22Rv1 (cell line): ENCODE data around the gene FOXP4.

Experiments used
- CTCF ChIP-seq: fragments of 450-650 bp; IDR thresholded peaks from 2 replicates; pipeline ENCODE4 v1.5.1; 2017; ENCODE audit warnings: mild to moderate bottlenecking
- ZFX ChIP-seq: fragments of 450-650 bp; IDR thresholded peaks from 2 replicates; pipeline ENCODE4 v1.6.1; 2017; ENCODE audit warnings: antibody characterized with exemption, borderline replicate concordance

DNA sequence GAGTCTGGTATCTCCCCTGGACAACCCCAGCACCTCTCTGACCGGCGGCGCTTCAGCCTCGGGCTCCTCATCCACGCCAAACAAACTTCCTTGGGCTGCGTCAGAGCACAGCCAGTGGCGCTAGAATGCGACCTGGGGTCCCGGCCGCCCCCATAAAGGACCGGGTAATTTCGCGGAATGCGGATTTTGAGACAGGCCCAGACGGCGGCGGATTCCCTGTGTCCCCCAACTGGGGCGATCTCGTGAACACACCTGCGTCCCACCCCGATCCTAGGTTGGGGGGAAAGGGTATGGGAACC is 1.6 kb downstream of the FOXP4 start:
- TF ChIP-seq CTCF (no peak), ZFX (no peak)
